ENCODE measurements around the gene RNU1-1.
"Not testable (repeated sequence)": the region's sequence is repeated elsewhere in the genome, so short reads cannot be mapped to it uniquely, and the experiment has no call there.

RNU1-1 gene

GRCh38 chr1:16498573-16499413 lies 15.3 kb downstream of the RNU1-1 start:
- in situ Hi-C loops (cut with MboI; ENCODE audit: low sequenced_read_pairs): no loop called here

- in situ Hi-C loops (cut with MboI; ENCODE audit: low sequenced_read_pairs): not testable (repeated sequence)
Measured at GRCh38 chr1:16498047-16498446, 16.0 kb downstream of the RNU1-1 start.

DNA sequence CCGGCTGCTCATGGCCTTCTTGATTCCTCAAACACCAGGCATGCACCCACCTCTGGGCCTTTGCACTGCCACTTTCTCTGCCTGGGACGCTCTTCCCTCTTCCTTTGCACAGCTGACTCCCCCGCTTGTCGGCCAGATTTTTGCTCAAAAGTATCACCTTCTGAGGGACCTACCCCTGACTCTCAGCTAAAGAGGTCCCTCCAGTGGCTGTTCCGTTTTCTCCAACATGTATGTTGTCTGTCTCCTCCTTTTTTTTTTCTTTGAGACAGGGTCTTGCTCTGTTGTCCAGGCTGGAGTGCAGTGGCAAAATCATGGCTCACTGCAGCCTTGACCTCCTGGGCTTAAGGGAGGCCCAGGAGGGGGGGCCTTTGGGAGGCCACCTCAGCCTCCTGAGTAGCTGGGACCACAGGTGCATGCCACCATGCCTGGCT lies 16.6 kb downstream of the RNU1-1 start:
- in situ Hi-C loops (cut with MboI; ENCODE audit: low sequenced_read_pairs): not testable (repeated sequence)

DNA sequence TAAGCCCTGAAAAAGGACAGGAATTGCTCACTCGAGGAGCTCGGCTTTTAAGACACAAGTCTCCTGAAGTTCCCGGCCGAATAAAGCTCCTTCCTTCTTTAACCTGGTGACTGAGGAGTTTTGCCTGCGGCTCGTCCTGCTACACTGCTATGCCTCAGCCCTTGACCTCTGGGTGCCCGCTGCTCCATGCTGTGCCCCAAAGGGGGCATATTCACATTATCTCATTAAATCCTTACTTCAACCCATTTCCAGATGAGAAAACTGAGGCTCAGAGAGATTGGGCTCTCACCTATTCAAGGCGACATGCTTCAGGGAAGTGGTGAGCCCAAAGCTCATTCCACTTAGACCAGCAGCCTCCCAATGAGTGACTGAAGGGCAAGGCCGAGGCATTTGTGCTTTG lies 20.4 kb downstream of the RNU1-1 start:
- in situ Hi-C loops (cut with MboI; ENCODE audit: low sequenced_read_pairs): not testable (repeated sequence)

DNA sequence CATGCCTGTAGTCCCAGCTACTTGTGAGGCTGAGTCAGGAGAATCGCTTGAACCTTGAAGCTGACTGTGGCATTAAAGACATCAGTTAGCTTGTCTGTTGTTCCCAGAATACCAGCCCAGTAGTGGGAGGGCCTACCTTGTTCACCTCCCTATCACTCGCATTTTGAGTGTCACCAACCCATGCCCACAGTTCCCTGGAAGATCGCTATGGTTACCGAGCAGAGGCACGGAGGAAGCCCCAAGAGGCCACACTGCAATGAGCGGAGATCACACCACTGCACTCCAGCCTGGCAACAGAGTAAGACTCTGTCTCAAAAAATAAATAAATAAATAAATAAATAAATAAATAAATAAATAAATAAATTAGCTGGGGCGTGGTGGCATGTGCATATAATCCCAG lies 21.1 kb downstream of the RNU1-1 start:
- in situ Hi-C loops (cut with MboI; ENCODE audit: low sequenced_read_pairs): not testable (repeated sequence)

DNA sequence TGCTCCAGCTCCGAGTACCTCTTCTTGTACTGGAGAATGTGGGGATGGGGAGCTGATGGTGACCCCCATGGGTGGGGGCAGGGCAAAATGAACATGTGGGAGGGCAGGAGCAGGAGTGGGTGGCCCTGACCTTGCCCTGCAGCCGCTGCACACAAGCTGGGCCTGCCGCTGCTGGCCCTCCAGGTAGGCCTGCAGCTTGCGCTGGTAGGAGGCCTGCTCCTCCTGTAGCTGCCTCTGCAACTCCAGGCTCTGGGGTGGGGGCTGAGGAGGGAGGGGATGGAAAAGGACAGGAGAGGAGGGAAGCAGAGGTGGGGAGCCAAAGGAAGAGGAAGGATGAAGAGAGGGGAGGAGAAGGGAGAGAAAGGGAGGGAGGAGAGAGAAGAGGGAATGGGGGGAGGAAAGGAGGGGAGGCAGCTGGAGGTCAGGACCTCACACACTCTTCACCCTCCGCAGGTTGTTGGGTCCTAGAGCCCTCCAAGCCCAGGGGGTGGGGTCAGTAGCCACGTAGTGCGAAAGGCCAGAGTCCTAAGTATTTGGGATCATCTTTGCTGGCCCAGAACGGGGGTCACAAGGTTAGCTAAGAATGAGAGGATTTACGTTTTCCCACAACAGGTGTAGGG lies 22.9 kb downstream of the RNU1-1 start:
- in situ Hi-C loops (cut with MboI; ENCODE audit: low sequenced_read_pairs): no loop called here

- in situ Hi-C loops (cut with MboI; ENCODE audit: low sequenced_read_pairs): not testable (repeated sequence)
Measured at GRCh38 chr1:16489195-16489880, 24.7 kb downstream of the RNU1-1 start.

DNA sequence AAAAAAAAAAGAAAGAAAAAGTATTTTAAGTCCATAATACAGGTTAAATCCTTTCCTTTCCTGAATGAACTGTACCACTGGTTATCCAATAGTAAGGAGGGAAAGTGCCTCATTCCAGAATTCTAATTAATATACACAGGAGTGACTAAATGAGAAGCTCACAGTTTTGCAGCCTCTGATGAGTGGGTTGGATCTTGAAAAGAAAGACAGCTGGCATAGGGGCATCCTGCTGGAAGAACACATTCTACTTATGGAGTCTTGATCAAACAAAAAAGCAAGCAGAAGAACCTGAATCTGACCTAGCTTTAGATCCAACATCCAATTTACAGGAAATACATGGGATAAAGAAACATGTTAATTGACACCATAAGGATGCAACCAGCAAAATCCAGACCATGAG lies 27.1 kb downstream of the RNU1-1 start:
- in situ Hi-C loops (cut with MboI; ENCODE audit: low sequenced_read_pairs): not testable (repeated sequence)

DNA sequence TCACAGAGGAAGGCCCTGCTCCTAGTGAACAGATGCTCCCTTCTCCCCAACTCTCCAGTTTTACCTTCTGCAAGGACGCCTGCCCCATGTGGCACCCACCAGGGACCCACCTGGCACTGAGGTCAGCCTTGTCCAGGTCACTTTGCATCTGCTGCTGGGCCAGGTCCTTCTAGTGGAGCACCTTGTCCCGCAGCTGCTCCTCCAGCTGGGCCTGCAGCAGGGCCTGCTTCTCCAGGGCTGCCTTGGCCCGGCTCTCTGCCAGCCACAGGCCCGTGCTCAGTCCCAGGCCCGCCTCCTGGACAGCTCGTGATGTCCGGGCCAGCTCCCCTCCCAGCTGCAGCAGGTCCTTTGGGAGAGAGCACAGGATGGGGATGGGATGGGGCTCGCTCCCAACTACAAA lies 27.8 kb downstream of the RNU1-1 start:
- in situ Hi-C loops (cut with MboI; ENCODE audit: low sequenced_read_pairs): not testable (repeated sequence)

DNA sequence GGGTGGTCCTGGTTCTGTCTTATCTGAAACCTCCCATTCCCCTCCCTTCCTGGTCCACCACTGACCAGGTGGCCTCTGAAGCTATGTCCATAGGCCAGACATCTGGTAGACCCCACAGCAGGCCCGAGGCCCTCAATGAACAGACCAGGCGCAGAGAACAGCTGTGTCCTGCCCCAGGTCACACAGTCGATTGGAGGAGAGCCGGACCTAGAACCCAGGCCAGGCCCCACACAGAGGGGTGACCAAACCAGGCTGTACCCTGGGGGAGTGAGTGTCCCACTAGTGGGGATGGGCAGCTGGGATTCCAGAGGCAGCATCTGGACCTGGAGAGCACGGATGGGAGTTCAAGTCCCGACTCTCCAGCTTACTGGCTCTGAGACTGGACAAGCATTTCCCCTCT lies 29.2 kb downstream of the RNU1-1 start:
- in situ Hi-C loops (cut with MboI; ENCODE audit: low sequenced_read_pairs): no loop called here

- in situ Hi-C loops (cut with MboI; ENCODE audit: low sequenced_read_pairs): no loop called here
Measured at GRCh38 chr1:16484501-16484835, 29.6 kb downstream of the RNU1-1 start.

DNA sequence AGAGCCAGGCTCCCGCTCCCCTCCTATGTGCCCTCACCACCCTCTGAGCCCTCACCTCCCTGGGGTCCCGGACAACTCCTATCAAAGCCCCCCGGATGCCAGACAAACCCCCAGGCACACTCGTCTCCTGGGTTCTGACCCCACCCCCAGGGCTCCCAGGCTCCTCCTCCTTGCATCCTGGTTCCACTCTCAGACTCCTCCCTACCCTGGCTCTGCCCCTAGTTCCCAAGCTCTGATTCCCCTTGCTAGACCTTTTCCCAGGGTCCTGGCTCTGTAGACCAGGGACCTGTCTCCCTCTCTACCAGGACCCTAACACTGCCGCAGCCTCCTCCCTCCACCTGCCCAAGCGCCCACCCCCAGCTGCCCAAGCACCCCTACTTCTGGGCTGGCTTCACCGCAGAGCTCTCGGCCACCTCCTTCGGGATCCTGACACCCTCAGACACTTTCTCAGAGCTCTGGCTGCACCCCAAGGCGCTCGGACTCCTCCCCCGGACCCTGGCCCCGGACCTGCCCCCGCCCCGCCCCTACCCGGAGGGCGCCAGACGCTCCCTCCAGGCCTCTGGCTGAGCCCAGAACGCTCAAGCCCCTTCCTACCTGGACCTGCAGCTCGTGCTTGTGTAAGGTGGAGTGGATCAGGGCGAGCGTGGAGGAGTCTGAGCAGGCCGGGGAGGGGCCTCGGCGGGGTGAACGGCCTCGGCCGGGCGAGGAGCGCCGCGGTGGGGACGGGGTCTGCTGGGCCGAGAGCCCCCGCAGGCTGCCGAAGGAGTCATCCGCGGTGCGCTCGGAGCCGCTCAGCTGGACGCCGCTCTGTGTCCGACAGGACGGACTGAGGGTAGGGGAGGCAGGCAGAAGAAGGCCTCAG lies 30.2 kb downstream of the RNU1-1 start:
- in situ Hi-C loops (cut with MboI; ENCODE audit: low sequenced_read_pairs): not testable (repeated sequence)

GRCh38 chr1:16483146-16483545 lies 30.9 kb downstream of the RNU1-1 start:
- in situ Hi-C loops (cut with MboI; ENCODE audit: low sequenced_read_pairs): not testable (repeated sequence)

DNA sequence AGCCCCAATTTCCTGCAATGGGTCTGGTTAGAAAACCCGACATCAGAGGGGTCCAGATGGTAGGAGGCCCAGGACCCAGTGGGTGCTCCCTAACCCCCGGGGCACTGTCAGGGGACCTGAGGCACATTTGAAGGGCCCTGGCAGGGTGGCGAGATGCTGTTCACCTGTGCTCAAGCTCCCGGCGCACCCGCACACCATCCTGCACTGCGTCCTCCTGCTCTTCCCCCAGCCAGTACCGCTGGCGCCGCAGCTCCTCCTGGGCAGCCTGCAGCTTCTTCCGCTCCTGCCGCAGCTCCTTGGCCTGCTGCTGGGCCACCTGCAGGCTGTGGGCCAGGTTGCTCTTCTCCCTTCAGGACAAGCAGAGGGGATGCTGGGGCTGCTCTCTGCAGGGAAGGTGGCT lies 36.0 kb downstream of the RNU1-1 start:
- in situ Hi-C loops (cut with MboI; ENCODE audit: low sequenced_read_pairs): no loop called here

DNA sequence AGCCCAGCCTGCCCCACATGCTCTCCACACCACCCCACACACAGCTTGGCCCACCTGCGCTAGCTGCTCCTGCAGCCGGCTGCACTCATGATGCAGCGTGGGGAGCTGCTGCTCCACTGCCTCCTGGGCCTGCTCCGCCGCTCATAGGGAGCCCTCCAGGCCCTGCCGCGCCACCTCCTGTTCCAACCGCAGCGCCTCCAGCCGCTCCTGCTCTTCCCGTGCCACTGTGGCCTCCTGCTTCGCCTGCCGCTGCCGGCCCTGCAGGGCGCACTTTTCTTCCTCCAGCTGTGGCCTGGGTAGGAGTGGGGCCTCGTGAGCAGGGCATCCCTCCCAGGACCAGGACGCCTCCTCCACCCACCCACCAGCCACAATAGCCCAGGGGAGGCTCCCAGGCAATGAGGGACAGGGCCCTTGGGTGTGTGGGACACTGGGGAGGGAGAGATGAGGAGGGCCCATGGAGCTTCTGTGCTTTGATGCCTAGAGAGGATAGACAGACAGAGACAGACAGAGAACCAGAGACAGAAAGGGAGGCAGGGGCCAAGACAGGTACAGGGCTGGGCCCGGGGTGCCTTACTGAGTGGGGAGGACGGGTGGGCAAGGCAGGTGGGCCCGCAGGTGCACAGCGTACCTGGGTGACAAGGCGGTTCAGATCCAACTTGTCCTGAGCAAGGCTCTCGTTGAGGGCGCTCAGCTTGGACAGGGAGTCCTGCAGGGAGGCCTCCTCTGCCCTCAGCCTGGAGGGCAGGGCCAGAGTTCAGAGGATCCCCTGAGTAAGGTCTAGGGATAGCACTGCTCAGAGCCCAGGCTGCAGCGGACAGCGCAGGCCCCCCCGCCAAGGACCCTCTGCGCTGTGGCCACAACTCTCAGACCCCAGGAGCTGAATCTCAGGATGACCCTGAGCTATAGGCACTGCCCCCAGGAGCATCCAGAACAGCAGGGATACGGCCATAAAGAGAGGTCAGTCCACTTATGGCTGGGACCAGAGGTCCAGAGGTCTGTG lies 38.0 kb downstream of the RNU1-1 start:
- in situ Hi-C loops (cut with MboI; ENCODE audit: low sequenced_read_pairs): not testable (repeated sequence)

- in situ Hi-C loops (cut with MboI; ENCODE audit: low sequenced_read_pairs): not testable (repeated sequence)
Measured at GRCh38 chr1:16474891-16475290, 39.2 kb downstream of the RNU1-1 start.

DNA sequence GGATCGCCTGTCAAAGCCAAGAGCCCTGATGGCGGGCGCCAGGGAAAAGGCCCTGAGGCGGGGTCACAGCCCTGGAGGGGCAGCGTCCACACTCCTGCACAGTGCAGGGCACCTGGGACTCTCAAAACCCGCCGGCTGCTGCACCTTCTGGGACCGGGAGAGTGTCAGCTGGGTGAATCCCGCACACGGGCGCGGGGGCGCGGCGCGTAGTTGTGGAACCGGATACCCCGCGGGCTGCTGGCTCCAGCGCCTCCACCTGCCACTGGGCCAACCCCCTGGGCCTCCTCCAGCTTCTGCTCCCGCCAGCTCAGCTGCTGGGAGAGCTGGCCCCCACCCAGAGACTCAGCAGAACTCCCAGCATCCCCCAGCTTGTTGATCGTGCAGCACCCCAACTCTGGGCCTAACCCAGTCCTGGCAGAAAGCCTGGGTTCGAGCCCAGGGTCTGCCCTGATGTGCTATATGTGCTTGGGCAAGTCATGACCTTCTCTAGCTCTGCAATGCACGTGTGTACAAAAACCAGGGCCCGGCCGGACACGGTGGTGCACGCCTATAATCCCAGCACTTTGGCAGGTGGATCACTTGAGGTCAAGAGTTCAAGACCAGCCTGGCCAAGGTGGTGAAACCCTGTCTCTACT lies 39.8 kb downstream of the RNU1-1 start:
- in situ Hi-C loops (cut with MboI; ENCODE audit: low sequenced_read_pairs): no loop called here

DNA sequence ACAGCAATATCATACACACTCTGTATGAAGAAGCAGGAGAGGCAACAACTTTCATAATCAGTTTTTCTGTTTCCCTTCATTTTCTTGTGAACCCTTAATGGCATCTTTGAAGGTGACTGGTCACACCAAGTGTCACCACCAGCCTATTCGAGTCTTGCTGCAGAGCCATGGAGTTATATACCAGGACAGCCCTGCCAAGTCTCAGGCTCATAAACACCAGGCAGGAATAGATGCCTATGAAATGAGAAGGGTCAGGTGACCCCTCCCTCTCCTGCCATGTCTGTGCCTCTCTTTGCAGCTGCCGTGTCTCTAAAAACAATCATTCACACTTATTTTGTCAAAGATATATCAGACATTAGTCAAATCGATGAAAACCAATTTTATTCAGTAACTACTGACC lies 45.5 kb downstream of the RNU1-1 start:
- in situ Hi-C loops (cut with MboI; ENCODE audit: low sequenced_read_pairs): no loop called here

DNA sequence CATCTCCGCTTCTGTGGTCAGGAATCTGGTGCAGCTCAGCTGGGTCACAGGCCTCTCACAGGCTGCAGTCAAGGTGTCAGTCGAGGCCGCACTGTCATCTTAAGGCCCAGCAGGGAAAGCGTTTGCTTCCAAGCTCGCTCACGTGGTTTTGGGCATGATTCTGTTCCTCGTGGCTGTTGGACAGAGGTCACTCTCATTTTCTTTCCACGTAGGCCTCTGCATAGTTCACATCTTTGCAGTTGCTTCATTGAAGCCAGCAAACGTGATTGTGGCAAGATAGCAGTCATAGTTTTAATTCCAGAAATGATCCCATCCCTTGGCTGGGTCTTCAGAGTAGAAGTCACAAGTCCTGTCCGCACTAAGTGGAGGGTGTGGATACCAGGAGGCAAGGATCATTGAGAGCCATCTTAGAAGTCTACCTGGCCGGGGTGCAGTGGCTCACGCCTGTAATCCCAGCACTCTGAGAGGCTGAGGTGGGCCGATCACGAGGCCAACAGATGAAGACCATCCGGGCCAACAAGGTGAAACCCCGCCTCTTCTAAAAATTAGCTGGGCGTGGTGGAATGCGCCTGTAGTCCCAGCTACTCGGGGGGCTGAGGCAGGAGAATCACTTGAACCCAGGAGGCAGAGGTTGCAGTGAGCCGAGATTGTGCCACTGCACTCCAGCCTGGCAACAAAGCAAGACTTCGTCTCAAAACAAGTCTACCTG lies 49.0 kb downstream of the RNU1-1 start:
- in situ Hi-C loops (cut with MboI; ENCODE audit: low sequenced_read_pairs): no loop called here

Measured in HL-60/S4 treated with retinoic acid at 250 ng/mL for 4 days and 3 days (cell line).